Measurements from ENCODE around the gene TMOD1. TPM values are rescaled to one million over a fixed set of nuclear protein-coding genes. Genes with fewer than 3 reads are reported as not detected.

TMOD1 gene
- total and polyA plus RNA-seq, 9 of the 15 experiments (the other 6 are each of a cell fraction or from before 2014, with no cell fraction given) = 7.1 to 41.2 (median 14.2) TPM

DNA sequence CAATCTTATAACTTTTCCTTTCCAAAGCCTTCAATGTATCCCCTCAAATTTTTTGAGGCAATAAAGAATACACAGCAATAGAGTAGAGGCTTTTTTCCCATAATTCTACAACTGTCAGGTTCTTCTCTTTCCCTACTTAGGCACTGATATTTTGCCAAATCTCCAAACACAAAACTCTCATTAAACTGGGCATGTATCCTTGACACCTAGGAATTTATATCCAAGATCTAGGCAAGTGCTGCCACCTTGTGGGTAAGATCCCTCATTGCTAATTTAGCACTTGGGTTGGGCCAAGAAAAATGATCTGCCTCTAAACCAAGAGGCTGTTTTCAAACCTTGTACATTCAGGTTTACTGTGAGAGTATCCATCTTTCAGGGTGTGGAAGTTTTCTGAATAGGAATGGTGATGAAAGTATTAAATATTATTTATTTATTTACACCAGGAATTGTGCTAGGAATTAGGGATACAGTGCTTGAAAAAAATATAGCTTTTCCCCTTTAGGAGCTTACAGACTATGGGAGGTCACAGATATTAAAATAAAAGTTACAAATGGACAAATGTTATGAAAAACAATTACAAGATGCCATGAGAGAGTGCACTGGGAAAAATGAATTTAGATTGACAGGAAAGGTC, 114.1 kb downstream of the TMOD1 start:
- Histone ChIP-seq H3K27ac (ENCODE audit: extremely low read depth, low read depth, low read length) (no peak overlapping the region), H3K4me1 (replicated peaks in 1 of 2; ENCODE audit: control insufficient read depth in 2 of 2, insufficient read depth in 2 of 2, low read length in 2 of 2) (no peaks in the 10 kb centered on the region), H3K79me2 (ENCODE audit: control insufficient read depth, insufficient read depth, low read length) (no peaks in the 10 kb centered on the region), H3K4me2 (ENCODE audit: insufficient read depth, low read length) (no peak overlapping the region), H3K27me3 (ENCODE audit: control insufficient read depth in 2 of 2, insufficient read depth in 2 of 2, low read length in 2 of 2) (no peaks in the 10 kb centered on the region), H3K9me3 (replicated peaks; ENCODE audit: control insufficient read depth, insufficient read depth, low read depth, low read length) (no peaks in the 10 kb centered on the region), H4K20me1 (replicated peaks; ENCODE audit: control insufficient read depth, insufficient read depth, low read length) (peaks cover 6% of the 10 kb centered on the region; the same call in 1 of the 2 replicates), H3K9me1 (ENCODE audit: control insufficient read depth, insufficient read depth, low read length) (peaks cover 3% of the 10 kb centered on the region), H3K4me3 (no peak overlapping the region), H3K36me3 (ENCODE audit: control insufficient read depth, insufficient read depth, low read length) (peaks cover 65% of the 10 kb centered on the region), H2AFZ (ENCODE audit: low read depth, low read length) (no peak overlapping the region), H3K9ac (ENCODE audit: insufficient read depth in 1 of 2, low read depth in 2 of 2, low read length in 2 of 2) (no peak overlapping the region)
- DNase-seq (ENCODE audit: extremely low read depth in 1 of 4, low spot score in 3 of 4) (peak; percentile 55 to 71 (median 64)), ATAC-seq (peak; percentile 86), FAIRE-seq (peak; percentile 85)
- intact Hi-C loops (cut with micrococcal nuclease) (loop anchor here (1.0 kb wide), 2 partner anchors 147 to 228 kb away; no protein-coding TSS in a partner anchor), in situ Hi-C loops (cut with MboI) (no loop called here)
- ChIA-PET POLR2A (interaction anchor here (0.6 to 1.7 kb wide), 10 partner anchors 9 to 231 kb away, joined by 3 to 15 read pairs (median 3); partner anchors contain the start of genes NCBP1 and TSTD2), CTCF (ENCODE audit: low intra/inter-chr PET ratio) (interaction anchor here (0.6 to 2.4 kb wide), 8 partner anchors 17 to 758 kb away, joined by 3 to 53 read pairs (median 3); partner anchors contain the start of gene TDRD7)
- BruUV-seq (replicated peaks) = no TSS peak
- TF ChIP-seq, protein P1, sequence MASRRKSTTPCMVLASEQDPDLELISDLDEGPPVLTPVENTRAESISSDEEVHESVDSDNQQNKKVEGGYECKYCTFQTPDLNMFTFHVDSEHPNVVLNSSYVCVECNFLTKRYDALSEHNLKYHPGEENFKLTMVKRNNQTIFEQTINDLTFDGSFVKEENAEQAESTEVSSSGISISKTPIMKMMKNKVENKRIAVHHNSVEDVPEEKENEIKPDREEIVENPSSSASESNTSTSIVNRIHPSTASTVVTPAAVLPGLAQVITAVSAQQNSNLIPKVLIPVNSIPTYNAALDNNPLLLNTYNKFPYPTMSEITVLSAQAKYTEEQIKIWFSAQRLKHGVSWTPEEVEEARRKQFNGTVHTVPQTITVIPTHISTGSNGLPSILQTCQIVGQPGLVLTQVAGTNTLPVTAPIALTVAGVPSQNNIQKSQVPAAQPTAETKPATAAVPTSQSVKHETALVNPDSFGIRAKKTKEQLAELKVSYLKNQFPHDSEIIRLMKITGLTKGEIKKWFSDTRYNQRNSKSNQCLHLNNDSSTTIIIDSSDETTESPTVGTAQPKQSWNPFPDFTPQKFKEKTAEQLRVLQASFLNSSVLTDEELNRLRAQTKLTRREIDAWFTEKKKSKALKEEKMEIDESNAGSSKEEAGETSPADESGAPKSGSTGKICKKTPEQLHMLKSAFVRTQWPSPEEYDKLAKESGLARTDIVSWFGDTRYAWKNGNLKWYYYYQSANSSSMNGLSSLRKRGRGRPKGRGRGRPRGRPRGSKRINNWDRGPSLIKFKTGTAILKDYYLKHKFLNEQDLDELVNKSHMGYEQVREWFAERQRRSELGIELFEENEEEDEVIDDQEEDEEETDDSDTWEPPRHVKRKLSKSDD (conservative IDR thresholded peaks at IDR 0.05; ENCODE audit: low read length) = no peak
- TF ChIP-seq MAZ (CRISPR knock-in tag; conservative IDR thresholded peaks at IDR 0.05 in 1 of 2, IDR thresholded peaks at IDR 0.05 in 1 of 2) (peak in 1 of 2 experiments; percentile 43; a peak in 1 of 4 replicates), ZC3H11A (IDR thresholded peaks at IDR 0.05; ENCODE audit: low read depth, low read length) (no peak), MEIS2 (IDR thresholded peaks at IDR 0.05; ENCODE audit: partially characterized antibody) (peak; percentile 40)
- TF ChIP-seq, protein P2, sequence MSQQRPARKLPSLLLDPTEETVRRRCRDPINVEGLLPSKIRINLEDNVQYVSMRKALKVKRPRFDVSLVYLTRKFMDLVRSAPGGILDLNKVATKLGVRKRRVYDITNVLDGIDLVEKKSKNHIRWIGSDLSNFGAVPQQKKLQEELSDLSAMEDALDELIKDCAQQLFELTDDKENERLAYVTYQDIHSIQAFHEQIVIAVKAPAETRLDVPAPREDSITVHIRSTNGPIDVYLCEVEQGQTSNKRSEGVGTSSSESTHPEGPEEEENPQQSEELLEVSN (IDR thresholded peaks at IDR 0.05; ENCODE audit: borderline replicate concordance in 1 of 2, extremely low read depth in 1 of 2, insufficient read depth in 1 of 2, insufficient read length in 1 of 2, low read depth in 1 of 2, low read length in 1 of 2, poor library complexity in 1 of 2, severe bottlenecking in 1 of 2) = no peak
- TF ChIP-seq, protein P3, sequence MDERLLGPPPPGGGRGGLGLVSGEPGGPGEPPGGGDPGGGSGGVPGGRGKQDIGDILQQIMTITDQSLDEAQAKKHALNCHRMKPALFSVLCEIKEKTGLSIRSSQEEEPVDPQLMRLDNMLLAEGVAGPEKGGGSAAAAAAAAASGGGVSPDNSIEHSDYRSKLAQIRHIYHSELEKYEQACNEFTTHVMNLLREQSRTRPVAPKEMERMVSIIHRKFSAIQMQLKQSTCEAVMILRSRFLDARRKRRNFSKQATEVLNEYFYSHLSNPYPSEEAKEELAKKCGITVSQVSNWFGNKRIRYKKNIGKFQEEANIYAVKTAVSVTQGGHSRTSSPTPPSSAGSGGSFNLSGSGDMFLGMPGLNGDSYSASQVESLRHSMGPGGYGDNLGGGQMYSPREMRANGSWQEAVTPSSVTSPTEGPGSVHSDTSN (CRISPR knock-in tag; IDR thresholded peaks at IDR 0.05; ENCODE audit: low read depth) = no peak
- TF ChIP-seq, protein P3 (tag; conservative IDR thresholded peaks at IDR 0.05; ENCODE audit: low read depth) = 0 out of 2 replicates have a peak, but pooled peaks have one; percentile 32
- TF ChIP-seq, protein P4, sequence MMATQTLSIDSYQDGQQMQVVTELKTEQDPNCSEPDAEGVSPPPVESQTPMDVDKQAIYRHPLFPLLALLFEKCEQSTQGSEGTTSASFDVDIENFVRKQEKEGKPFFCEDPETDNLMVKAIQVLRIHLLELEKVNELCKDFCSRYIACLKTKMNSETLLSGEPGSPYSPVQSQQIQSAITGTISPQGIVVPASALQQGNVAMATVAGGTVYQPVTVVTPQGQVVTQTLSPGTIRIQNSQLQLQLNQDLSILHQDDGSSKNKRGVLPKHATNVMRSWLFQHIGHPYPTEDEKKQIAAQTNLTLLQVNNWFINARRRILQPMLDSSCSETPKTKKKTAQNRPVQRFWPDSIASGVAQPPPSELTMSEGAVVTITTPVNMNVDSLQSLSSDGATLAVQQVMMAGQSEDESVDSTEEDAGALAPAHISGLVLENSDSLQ (IDR thresholded peaks at IDR 0.05) = 0 out of 2 replicates have a peak, but pooled peaks have one; percentile 20
- TF ChIP-seq, protein P5, sequence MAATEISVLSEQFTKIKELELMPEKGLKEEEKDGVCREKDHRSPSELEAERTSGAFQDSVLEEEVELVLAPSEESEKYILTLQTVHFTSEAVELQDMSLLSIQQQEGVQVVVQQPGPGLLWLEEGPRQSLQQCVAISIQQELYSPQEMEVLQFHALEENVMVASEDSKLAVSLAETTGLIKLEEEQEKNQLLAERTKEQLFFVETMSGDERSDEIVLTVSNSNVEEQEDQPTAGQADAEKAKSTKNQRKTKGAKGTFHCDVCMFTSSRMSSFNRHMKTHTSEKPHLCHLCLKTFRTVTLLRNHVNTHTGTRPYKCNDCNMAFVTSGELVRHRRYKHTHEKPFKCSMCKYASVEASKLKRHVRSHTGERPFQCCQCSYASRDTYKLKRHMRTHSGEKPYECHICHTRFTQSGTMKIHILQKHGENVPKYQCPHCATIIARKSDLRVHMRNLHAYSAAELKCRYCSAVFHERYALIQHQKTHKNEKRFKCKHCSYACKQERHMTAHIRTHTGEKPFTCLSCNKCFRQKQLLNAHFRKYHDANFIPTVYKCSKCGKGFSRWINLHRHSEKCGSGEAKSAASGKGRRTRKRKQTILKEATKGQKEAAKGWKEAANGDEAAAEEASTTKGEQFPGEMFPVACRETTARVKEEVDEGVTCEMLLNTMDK (IDR thresholded peaks at IDR 0.05; ENCODE audit: borderline replicate concordance, insufficient read depth, low read depth, low read length, poor library complexity, severe bottlenecking) = peak; percentile 30

Measured in K562 (cell line).